H1 (cell line): ENCODE data around the gene HAVCR1. TPM values are rescaled to one million over a fixed set of nuclear protein-coding genes. Genes with fewer than 3 reads are reported as not detected.

Source experiments
- ASH2L ChIP-seq: fragments of 200-600, 300-600 bp; sonication (generic); IDR thresholded peaks from one replicate; pipeline ENCODE4 v1.7.1; 2017; ENCODE audit warnings: low read length
- POU5F1 ChIP-seq: IDR thresholded peaks from 2 replicates; pipeline ENCODE4 v1.6.1; 2011; ENCODE audit warnings: low read depth, mild to moderate bottlenecking, low read length, moderate library complexity
- TAF7 ChIP-seq: optimal IDR thresholded peaks from 2 replicates; pipeline ENCODE3; 2011; ENCODE audit warnings: low read depth, mild to moderate bottlenecking, inconsistent platforms, low read length, moderate library complexity, borderline replicate concordance
- polyA plus RNA-seq, 7 experiments: library from polyadenylated mRNA; depleted of rRNA in 3 of 7; stranded (reverse) in 5 of 7; unstranded in 2 of 7; fragments of >200 nt in 5 of 7; fragments of 200-250 nt in 2 of 7; gene quantifications; 1 replicate in 5 of 7; 2 replicates in 1 of 7; 4 replicates in 1 of 7; pipeline versions ENCODE4 v1.2.1 to v1.2.3, GENCODE V29; 2011 to 2013; ENCODE audit warnings: missing spikeins in 2 of 7, mixed read lengths in 2 of 7
- total RNA-seq: library from RNA; stranded (reverse); fragmentation: NEBNext Ultra II Directional; extraction: Animal tissue kit (Norgen Biotek cat#: 25700); gene quantifications from 2 replicates; pipeline ENCODE4 v1.2.1, GENCODE V29; 2021

HAVCR1 gene
- total and polyA plus RNA-seq, 2 of the 8 experiments (the other 6 are each of a cell fraction or from before 2014, with no cell fraction given), result not detected

GRCh38 chr5:157030692-157031091 is 28.2 kb downstream of the HAVCR1 start (continued):
- TF ChIP-seq POU5F1 (no peak), TAF7 (no peak), ASH2L (no peak)
- TF ChIP-seq, all 59 proteins: peak for 0
